NB4 (cell line): ENCODE data around the gene NLRP6.

Source experiments
- MYC ChIP-seq: IDR thresholded peaks from 2 replicates; pipeline ENCODE4 v1.6.1; 2011; ENCODE audit warnings: low read depth, low read length
- POLR2A ChIP-seq: IDR thresholded peaks from 2 replicates; pipeline ENCODE4 v1.6.1; 2011; ENCODE audit warnings: mild to moderate bottlenecking; ENCODE audit not compliant: insufficient read length; ENCODE audit errors: extremely low read depth
- TF ChIP-seq, protein P1 (sequence below): IDR thresholded peaks from one replicate; pipeline ENCODE4 v1.5.1; 2012; ENCODE audit warnings: low read depth, low read length

DNA sequence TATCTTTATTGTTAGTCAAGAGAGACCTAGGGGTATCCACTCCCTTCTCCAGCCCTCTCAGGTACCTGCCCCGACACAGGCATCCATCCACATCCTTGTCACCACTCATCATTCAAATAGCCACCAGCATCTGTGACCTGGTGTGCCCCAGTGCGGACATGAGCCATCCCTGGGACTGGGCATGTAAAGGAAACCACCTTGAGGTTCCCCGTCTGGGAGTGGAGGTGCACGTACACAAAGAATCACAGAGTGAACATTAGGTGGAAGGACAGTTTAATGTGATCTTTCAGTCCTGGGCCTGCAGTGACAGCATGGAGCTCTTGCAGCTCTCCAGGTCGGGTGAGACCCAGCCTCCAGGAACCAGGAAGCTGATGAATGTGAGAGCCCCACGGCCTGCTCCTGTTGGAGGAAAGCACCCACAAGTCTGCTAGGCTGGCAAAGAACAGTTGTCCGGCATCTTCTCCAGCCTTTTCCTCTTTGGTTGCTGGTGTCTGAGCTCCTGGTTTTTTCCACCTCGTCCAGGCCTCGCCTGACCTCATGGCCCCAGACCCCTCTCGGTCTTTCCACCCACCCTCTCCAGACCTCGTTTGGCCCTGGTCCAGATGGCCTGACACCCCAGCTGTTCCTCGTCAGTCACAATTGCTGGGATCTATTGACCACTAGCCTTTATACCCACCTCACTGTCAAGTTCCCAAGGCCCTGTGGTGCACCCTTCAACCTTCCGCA lies 24.9 kb upstream of the NLRP6 start:
- TF ChIP-seq, protein P1, sequence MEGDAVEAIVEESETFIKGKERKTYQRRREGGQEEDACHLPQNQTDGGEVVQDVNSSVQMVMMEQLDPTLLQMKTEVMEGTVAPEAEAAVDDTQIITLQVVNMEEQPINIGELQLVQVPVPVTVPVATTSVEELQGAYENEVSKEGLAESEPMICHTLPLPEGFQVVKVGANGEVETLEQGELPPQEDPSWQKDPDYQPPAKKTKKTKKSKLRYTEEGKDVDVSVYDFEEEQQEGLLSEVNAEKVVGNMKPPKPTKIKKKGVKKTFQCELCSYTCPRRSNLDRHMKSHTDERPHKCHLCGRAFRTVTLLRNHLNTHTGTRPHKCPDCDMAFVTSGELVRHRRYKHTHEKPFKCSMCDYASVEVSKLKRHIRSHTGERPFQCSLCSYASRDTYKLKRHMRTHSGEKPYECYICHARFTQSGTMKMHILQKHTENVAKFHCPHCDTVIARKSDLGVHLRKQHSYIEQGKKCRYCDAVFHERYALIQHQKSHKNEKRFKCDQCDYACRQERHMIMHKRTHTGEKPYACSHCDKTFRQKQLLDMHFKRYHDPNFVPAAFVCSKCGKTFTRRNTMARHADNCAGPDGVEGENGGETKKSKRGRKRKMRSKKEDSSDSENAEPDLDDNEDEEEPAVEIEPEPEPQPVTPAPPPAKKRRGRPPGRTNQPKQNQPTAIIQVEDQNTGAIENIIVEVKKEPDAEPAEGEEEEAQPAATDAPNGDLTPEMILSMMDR: no peak
- TF ChIP-seq POLR2A: no peak
- TF ChIP-seq MYC: no peak
